Measurements from ENCODE around the gene FGD5.

DNA sequence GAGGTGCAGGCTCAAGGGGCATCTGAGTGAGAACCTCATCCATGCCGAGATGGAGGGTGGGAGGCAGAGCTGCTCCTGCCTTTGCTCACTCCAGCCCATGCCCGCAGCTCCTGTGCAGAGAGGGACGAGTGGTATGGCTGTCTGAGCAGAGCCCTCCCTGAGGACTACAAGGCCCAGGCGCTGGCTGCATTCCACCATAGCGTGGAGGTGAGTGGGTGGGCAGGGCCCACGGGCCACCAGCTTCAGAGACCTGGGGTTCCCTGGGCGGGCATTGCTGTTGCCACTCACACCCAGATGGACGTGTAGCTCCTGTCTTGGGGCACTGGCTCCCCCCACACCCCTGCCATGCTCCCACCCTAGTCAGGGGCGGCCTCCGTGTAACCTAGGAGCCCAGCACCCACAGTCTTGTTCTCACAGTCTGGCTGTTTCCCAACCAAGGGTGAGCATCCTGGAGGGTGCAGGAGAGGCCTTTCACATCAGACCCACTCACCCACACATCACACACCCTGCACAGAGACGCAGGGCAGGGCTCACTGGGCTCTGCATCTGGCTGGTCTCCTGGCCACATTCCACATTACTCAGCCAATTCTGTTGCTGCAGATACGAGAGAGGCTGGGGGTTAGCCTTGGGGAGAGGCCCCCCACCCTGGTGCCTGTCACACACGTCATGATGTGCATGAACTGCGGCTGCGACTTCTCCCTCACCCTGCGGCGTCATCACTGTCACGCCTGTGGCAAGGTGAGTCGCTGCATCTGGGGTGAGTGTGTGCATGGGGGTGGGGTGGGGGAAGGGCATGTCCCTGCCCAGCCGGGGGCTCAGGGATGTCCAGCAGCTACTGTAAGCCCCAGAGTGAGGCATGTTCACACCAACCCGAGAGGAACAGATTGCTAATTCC lies 103.3 kb downstream of the FGD5 start:
- TF ChIP-seq, protein P1, sequence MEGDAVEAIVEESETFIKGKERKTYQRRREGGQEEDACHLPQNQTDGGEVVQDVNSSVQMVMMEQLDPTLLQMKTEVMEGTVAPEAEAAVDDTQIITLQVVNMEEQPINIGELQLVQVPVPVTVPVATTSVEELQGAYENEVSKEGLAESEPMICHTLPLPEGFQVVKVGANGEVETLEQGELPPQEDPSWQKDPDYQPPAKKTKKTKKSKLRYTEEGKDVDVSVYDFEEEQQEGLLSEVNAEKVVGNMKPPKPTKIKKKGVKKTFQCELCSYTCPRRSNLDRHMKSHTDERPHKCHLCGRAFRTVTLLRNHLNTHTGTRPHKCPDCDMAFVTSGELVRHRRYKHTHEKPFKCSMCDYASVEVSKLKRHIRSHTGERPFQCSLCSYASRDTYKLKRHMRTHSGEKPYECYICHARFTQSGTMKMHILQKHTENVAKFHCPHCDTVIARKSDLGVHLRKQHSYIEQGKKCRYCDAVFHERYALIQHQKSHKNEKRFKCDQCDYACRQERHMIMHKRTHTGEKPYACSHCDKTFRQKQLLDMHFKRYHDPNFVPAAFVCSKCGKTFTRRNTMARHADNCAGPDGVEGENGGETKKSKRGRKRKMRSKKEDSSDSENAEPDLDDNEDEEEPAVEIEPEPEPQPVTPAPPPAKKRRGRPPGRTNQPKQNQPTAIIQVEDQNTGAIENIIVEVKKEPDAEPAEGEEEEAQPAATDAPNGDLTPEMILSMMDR (IDR thresholded peaks at IDR 0.05): no peak
- no peak for TF ChIP-seq EZH2phosphoT487 (IDR thresholded peaks at IDR 0.05)

Measured in neural progenitor cell (in vitro differentiated cells).